HG03460 (cell line): ENCODE measurements around the gene CELF2.

ENCODE experiments used
- ATAC-seq: cut with Tn5 transposase; IDR thresholded peaks from one replicate; pipeline ENCODE4 v1.9.1; 2021; ENCODE audit not compliant: unreplicated experiment

Gene CELF2

DNA sequence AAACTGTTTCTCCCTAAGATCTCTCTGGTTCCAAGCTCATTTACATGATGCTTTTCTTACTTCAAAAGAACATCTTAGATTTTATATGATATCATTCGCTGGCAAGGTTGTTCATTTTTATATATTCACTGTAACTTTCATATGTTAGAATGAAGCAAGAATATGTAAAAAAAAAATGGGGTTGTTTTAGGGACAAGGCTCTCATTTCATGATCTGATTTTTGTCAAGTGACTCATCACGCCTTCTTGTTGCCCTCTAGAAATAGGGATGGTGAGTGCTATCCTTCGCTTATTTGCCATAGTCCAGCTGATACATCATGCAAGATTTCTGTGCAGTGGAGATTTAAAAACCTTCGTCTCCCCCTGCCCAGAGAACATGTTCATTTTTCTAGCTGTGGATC is 14.0 kb upstream of the CELF2 start:
- ATAC-seq = no peak

DNA sequence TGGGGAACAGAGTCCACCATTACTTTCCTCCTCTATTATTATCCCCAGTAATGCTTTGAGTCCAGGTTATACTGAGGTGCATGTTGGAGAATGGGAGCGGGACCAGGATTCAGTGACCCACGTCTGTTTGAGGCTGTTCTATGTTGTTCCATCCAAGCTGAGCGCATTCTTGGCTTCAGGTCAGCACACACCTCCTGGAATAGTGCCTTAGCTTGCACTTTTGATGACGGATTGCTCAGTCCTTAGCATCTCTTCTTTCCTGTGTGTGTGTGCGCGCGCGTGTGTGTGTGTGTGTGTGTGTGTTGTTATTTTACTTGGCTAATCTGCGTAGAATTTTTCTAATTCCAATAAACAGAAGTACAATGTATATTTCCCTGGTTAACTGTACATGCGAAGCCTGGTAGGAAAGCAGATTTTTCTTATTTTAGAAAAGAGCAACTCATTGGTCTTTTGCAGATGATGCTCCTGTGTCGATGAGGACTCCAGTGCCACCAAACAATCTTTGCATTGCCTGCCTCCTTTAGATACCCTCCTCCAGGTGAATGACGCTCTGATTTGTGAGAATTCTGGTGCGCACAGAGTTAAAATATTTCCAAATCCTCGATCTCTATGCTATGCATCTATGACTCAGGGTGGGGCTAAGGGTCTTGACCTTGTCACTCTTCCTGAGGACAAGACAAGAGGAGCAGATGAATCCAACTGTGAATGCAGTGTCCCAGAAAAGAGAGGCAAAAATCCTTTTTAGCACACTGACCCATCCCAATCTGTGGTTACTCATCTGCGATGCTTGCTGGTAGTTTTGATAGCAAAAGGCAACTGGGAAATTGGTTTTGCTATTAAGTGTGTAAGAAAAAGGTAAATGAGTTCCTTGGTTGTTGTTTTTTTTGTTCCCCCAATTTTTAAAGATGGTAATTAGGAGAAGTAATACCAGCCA is 13.3 kb upstream of the CELF2 start:
- no peak for ATAC-seq

DNA sequence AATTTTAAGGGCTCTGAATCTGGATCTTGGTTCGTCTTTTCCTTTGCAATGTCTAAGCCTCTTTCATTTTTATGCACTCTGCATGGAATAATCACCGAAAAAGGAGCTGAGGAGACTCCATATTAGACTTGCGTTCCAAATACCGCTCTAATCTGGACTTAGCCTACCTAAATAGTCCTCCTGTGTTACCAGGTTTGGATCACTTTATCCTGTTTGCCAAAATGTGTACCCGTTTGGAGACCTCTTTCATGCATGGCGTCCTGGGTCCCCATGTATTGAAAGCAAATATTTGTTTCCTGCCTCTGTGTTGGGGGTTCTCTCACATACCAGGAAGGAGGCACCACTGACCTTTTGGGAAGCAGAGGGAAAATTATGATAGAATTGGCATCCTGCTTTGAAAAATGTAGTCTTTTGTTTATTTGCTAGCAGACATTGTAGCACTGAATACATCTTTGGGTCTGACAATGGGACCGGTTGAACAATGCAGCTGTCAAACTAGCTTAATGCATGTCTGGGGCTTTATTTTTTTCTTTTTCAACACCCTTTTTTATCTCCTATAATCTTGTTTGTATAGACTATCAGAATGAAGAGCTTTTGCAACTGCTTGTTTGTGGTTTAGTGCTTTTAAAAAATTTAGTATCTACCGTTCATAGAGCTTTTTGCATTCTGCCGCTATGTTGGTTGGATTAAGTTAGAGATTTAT is 11.8 kb upstream of the CELF2 start:
- ATAC-seq = no peak

DNA sequence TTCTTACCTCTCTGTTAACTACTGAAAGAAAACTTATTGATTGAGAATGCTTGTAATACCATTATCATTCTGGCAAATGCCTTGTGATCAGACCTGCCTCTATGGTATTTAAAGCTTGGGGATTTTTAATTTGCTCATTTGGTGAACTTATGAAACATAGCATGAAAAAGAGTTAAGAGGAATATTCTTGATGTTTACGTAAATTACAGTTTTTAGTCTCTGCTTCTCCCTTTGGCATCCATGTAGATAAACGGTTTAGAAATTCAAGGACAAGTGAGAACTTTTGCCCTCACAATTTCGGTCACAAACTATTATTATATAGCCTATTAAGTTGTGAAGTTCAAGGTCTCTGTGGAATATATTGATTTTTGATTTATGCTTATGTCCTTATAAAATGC is 11.2 kb upstream of the CELF2 start:
- no peak for ATAC-seq

DNA sequence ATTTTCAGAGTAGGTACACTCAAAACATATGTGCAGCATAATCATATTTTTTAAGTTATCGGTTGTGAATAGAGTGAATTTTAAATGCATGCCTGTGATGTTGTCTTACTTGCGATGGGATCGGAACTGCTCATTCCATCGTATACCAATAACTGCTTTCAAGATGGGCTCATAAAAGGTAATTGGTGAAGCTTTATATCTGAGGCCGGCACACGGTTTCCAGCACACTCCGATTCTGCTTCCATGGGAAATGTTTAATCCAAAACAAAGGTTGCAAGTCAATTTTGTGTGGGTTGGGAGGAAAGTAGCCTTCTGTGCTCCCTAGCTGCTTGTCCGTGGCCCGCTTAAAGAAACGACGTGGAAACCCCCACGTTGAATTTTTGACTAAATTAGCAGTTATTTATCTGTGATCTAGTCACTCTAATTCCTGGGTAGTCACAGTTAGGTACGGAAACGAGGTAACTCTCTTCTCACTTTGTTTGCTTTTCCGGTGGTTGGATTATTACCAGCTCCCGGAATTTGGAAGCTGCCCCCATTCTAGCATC is 10.1 kb upstream of the CELF2 start:
- ATAC-seq = no peak

DNA sequence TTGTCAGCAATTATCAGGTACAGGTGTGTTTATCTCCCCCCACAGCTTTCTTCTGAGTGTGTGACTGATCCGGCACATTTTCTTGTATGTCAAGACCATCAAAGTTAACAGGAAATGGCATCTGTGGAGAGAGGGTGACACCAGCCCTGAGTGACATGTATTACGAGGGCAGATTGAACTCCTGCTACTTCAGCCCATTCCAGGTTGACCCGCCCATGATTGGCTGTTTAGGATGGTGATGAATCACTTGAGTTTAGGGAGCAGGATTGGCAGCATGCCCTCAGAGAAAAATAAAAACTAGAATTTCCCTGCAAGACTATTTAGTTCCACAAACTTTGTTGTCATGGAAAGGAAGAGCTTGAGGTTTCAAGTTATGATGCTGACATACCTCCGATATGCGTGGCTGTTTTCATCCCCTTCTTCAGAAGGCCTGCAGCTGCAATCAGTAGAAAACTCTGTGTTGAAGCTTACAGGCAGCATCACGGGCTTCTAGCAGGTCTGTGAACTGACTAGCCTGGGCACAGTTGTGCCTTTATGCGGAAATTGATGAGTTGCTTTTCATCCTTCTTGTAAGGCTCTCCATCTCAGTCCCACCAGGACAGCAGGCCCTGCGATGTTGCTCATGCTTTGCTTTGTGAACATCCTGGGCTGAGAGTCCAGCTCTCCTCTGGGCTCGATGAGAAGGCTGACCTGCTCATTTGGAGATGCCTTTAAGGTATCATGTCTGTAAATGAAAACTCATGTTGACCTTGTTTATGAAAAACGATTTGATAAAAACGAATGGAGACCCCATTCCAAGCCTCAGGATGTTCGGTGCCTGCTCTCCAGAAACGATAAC is 8.0 kb upstream of the CELF2 start:
- no peak for ATAC-seq

DNA sequence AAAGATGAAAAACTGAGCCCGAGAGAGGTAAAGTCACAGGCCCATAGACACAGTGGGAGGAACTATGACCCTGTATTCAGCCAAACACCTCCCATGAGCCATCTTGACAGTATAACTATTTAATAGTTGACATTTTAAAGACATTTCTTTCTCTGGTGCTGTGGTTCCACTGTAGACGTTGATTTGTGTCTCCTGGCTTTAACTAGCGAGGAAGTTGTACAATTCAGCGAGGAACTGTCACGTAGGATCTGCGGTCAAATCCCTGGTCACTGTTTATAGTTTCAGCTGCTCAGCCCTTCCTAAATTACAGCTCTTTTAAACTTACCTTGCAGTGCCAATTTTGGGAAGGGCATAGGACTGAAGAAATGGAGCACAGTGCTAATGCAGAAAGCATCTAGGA is 7.1 kb upstream of the CELF2 start:
- no peak for ATAC-seq

DNA sequence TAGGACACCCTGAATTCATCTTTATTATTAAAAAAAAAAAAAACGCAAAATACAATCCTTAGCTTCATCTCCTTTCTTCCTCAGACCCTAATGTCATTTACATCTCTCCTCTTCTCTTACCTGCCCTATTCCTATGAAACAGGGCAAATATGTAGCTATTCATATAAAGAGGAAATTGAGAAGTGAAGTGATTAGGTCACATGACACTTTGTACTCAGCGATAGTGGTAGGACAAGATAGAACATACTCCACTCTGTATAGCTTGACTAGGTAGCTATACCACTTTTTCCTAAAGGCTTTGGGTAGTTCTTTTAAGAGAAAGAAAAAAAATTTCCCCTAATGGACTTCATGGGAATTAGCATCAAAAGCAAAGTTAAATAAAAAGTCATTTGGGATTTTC is 6.2 kb upstream of the CELF2 start:
- ATAC-seq = no peak

DNA sequence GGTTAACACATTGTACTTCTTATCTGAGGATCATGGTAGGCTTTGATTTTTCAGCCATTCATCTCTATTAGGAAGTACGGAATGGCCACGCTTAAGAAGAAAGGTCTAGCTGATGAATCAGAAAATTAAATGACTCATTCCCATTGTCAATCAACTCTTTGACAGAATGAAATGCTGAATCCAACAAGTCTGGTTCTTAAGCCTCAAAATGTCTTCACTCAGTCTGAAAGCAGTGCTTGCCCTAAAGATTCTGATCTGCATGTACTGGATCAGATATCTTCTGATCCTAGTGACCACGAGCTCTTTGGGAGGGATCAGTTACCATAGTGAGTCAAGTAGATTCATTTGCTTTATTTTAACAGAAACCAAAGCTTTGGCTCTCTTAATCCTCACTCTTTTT is 5.7 kb upstream of the CELF2 start:
- no peak for ATAC-seq

DNA sequence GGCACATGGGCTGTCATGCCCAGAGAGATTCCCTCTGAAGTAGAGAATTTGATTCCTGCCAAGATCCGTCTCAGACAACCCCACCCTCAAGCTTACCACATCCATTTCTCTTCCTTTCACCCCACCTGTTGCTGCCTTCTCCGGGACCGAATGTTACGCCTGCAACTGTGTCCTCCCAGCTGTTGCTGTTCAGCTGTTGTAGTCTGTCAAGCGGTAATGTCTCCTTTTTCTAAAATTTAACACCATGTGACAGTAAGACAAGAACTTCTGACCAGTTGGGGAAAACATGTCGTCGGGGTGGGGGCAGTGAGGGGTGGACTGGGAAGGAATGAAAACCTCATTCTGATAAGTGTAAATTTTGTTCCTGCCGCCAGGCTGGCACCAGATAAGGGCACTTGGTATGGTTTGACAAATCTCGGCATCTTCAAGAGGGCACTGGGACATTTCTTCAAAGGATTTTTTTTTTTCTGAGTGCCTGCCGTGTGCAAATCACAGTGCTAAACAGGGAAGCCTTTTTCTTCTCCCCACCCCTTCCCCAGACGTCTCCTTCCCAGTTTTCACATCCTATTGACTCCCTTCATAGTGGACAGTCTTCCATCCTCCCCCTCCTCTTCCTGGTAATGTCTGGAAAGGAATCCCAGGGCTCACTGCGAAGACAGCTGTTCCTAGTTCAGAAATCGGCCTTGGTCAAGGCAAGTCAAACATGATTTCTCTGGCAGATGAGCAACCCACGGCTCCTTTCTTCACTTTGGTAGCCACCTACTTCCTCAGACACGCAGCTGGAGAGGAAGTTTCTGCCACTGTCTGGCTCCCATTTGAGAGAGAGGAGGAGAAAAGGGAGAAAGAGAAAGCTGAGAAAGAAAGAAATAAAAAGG is 5.0 kb upstream of the CELF2 start:
- no peak for ATAC-seq

DNA sequence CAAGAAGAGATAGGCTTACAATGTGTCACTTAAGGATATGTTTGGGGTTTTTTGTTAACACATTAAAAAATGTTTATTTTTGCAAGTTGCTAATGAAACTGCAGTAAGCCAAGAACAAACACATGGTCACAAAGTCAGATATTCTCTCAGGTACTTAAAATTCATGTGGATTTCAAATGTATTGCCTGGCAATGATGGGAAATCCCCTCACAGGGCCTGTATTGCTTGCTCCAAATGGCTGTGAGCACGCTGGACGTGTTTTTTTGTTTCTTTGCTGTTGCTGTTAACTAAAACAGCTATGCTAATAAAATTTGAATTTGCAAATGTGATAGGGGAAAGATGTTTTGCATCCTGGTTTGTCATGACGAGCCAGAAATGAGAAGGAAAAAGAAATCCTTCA is 3.8 kb upstream of the CELF2 start:
- ATAC-seq = no peak

DNA sequence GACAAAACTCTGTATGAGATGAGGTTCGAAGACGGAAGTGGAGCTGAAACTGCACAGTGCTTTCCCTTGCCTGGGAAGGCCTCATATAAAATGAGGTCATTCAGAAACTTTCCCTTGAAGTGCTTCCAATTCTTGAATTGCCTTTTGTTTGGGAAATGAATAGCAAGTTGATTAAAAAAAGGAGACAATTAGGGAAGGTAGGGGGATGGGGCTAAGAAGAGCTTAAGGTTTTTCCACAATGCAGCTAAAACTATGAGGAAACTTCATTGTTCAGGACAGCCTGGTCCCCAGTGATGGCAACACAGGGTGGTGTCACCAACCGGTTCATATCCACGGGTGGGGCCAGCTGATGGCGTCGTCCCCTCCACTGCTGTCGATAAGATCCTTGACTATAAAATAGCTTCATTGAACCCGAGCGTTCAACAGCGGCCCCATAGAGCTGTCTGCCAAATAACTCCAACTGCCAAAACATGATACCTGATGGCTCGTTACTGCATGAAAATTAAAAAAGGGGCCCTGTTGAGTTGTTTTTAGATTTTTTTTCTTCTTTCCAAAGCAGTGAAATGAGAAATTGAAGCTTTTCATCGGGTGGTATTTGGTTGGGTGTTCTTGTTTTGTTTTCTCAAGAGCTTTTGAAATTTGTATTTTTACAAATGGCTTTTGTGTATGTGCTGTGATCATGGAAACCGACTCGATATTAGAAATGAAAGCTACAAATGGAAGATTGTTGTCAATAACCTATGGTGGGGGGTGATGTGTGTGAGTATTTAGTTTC is 2.8 kb upstream of the CELF2 start:
- no peak for ATAC-seq

DNA sequence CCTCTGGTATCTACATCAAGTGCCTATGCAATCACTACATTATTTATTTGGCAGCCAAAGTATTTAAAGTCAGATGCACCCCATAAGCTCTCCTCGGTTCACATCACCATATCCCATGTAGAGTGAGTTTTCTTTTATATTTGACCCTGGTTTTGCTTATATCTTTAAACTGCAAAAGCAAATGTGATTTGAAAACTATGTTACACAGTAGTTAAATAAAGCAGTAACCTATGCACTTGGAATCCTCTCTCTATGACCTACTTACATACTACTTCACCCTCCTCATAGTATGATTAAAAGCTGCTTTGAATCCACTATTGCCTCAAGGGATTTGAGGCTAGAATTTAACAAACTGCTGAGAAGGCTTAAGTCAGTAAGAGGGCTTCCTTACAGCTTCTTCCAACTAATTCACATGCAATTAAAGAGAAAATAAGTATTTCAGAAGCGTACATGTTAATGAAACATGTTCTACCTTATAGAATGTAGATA is 2.2 kb upstream of the CELF2 start:
- ATAC-seq = no peak

DNA sequence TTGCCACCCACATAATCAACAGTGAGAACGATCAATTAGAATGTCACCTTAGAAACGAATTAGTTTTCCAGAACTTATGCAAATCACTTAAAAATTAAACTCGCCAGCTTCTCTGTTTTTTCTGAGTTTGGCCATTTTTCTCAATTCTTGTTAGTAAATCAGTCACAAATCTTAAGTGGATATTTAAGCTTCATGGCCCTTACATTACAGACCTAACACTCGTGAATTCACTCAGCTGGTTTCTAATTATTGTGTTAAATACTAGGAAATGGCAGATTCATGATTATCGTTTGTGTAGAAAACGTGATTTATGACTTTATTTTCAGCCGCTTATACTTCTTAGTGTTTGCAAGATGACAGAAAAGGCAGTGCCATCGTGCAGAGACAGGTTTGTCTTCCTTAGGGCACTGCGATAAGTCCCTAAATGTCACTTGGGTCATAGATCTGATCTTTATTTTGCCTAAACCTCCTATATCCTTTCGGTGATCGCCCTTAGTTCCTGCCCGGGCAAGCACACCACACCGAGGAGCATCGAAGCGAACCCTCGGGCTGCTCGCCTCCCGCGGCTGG is 587 bp upstream of the CELF2 start:
- ATAC-seq = peak; percentile 44

DNA sequence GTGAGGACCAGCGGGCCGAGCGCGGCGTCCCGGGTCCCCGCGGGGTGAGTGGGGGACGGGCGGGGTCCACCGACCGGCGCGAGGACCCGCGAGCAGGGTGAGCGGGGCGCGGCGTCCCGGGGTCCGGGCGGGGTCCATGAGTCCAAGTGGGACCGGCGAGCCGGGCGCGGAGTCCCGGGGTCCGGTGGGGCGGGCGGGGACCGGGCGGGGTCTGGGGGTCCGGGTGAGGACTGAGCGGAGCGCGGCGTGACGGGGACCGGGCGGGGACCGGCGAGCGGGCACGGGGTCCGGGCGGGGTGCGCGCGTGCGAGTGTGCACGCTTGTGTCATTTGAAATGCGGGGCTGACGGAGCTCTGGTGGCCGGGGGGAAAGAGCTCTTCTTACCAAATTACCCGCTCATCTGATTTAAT is 765 bp downstream of the CELF2 start:
- ATAC-seq = no peak

DNA sequence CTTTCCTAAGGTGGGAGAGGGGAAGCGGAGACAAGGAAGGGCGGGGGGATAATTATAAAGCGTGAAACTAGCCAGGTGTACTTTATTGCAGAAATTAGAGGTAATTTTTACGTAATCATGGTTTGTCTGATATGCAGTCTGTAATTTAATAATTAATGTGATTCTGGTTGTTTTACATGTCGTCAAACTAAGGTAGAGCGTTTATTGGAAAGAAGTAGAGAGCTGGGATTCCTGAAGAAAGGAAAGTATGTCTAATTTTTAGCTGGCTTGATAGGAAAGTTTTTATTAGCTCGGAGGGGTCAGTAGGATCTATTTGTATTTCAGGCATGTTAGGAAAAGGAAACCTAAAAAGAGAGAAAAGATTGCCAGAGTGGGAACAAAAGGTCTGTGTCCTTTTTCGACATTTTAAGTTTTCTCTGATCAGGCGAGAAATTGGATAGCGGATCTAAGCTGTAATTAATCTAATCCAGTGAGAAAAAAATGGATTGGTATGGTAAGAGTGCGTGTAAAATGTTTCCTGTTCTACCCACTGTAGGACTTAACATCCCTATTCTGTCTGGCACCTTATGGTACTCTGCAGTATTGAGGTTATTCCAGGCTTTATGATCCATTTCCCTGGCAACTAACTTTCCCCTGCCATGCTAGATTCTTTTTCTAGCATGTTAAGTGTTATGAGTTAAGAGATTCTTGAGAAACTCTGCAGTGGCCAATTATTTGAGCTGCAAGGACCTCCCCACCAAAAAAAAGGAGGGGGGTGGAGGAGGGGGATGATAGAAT is 1.4 kb downstream of the CELF2 start:
- no peak for ATAC-seq

DNA sequence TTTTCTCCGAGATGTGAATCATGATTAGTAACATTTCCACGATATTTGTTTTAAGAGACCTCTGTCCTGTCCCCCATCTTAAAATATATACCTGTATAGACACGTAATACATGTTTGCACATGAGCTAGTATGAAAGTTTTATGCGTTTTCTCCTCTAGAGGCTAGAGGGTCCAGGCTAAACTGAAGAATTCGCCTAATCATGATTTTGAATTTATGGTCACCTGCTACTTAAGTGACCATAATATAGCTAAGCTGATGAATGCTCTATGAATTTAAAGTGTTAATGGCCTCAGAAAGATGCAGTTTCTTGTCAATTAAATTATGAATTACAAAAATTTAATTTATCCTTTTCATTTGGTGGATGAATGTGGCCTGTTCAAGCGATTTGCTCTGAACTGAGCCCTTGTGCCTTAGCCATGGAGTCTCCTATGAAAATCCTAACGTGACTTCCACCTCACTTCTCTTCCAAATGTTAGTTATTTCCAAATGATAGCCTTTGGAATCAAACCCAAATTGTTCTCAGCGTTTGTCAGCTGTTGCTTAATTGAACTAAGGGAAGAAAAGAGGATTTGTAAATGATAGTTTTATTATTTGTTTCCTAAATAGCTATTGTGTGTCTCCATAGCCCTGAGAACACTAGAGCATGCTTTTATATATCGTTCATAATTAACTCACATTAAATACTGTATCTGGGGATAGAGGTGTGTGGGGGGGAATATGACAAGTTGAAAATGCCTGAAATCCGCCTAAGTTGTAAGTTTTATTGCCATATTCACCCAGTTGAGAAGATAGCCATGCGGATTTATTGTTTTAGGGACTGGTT is 2.3 kb downstream of the CELF2 start:
- no peak for ATAC-seq
